OCI-LY3 (cell line): Measurements from ENCODE around the gene IST1.

ENCODE experiments used
- CTCF ChIP-seq: fragments of 200-600, 300-600 bp; sonication (generic); IDR thresholded peaks from 2 replicates; pipeline ENCODE4 v1.5.1; 2014; ENCODE audit warnings: antibody characterized with exemption, low read length, low read depth
- EZH2phosphoT487 ChIP-seq: fragments of 200-600 bp; shearing (Covaris generic); IDR thresholded peaks from 2 replicates; pipeline ENCODE4 v1.6.1; 2018; ENCODE audit warnings: antibody characterized with exemption, mixed run types, low read depth

- TF ChIP-seq CTCF: no peak
- no peak for TF ChIP-seq EZH2phosphoT487
Observed at GRCh38 chr16:71889147-71889546, 6.2 kb upstream of the IST1 start.
